HCT116 (cell line): ENCODE measurements around the gene PRPF31. TPM values are rescaled to one million over a fixed set of nuclear protein-coding genes. Genes with fewer than 3 reads are reported as not detected.
"Not testable (repeated sequence)": the region's sequence is repeated elsewhere in the genome, so short reads cannot be mapped to it uniquely, and the experiment has no call there.

Experiments
- ATAC-seq: fragments of 200-7000 bp; cut with Tn5 transposase; 2 replicates; pipeline ENCODE4 v1.9.1; 2020; ENCODE audit warnings: mild to moderate bottlenecking, moderate library complexity
- BruUV-seq: library from RNA; stranded (reverse); fragments of 400-500 nt; replicated peaks from 2 replicates; lab custom pipeline; 2021; lab: Mats Ljungman, UMichigan
- CTCF ChIA-PET: fragments of 300-600 bp; sonication (Branson Sonifier 250); formaldehyde crosslinking; loops from one replicate; lab custom pipeline; 2021; ENCODE audit warnings: antibody characterized with exemption; lab: Charles Lee
- POLR2A ChIA-PET: fragments of 300-600, 350-600 bp; sonication (Branson Sonifier 250); formaldehyde crosslinking; loops from one replicate; lab custom pipeline; 2021; ENCODE audit warnings: antibody characterized with exemption; lab: Charles Lee
- RAD21 ChIA-PET, 2 experiments: fragments of 300-600 bp; sonication (Branson Sonifier 250); formaldehyde crosslinking; loops; one replicate each; lab custom pipeline; 2023; ENCODE audit warnings: low total read pairs in 2 of 2; ENCODE audit not compliant: uncharacterized antibody in 2 of 2, unreplicated experiment in 2 of 2, low non-redundant PET in 1 of 2; lab: Charles Lee
- DNase-seq: peaks from one replicate; pipeline ENCODE4 v3.0.0-alpha.2; 2010; ENCODE audit warnings: low read depth, low spot score
- H2AFZ ChIP-seq: fragments of 200-600 bp; shearing (Covaris generic), sonication (generic); 2 replicates; pipeline ENCODE4 v1.6.1; 2017; ENCODE audit warnings: low read depth, mixed run types, mixed read lengths, antibody characterized with exemption, low read length; ENCODE audit not compliant: poor library complexity, severe bottlenecking
- H3K27ac ChIP-seq: 2 replicates; pipeline ENCODE4 v1.5.1; 2012; ENCODE audit warnings: low read depth, low read length
- H3K27me3 ChIP-seq: fragments of 200-600 bp; sonication (generic); 2 replicates; pipeline ENCODE4 v1.6.1; 2016; ENCODE audit warnings: mixed run types, low read length, mixed read lengths; ENCODE audit not compliant: insufficient read depth
- H3K36me3 ChIP-seq, 2 experiments: fragments of 200-500 bp in 1 of 2; fragments of 200-600 bp in 1 of 2; sonication (Bioruptor generic) in 1 of 2; sonication (generic) in 1 of 2; 2 replicates each; pipeline versions ENCODE4 v1.5.1 to v1.6.1; 2014 to 2016; ENCODE audit warnings: low read length in 2 of 2, inconsistent platforms in 1 of 2, mixed read lengths in 1 of 2, mixed run types in 1 of 2; ENCODE audit not compliant: insufficient read depth in 2 of 2, control insufficient read depth in 1 of 2
- H3K4me1 ChIP-seq, 2 experiments: fragments of 200-600 bp in 1 of 2; sonication (generic) in 1 of 2; 2 replicates each; pipeline versions ENCODE4 v1.5.1 to v1.6.1; 2012 to 2017; ENCODE audit warnings: low read length in 2 of 2, inconsistent platforms in 1 of 2, mild to moderate bottlenecking in 1 of 2, mixed read lengths in 1 of 2, mixed run types in 1 of 2, moderate library complexity in 1 of 2; ENCODE audit not compliant: insufficient read depth in 2 of 2, control insufficient read depth in 1 of 2
- H3K4me2 ChIP-seq: fragments of 200-600 bp; sonication (generic); 2 replicates; pipeline ENCODE4 v1.6.1; 2017; ENCODE audit warnings: mixed run types, low read length, mixed read lengths
- H3K4me3 ChIP-seq, 2 experiments: fragments of 200-600 bp in 1 of 2; sonication (generic) in 1 of 2; replicated peaks in 1 of 2; 2 replicates each; pipeline ENCODE4 v1.5.1; 2011 to 2016; ENCODE audit warnings: low read length in 2 of 2, control low read depth in 1 of 2, low read depth in 1 of 2, mild to moderate bottlenecking in 1 of 2, mixed read lengths in 1 of 2, mixed run types in 1 of 2
- H3K79me2 ChIP-seq: fragments of 200-600 bp; sonication (generic); 2 replicates; pipeline ENCODE4 v1.6.1; 2017; ENCODE audit warnings: mild to moderate bottlenecking, mixed run types, low read length, moderate library complexity, mixed read lengths; ENCODE audit not compliant: insufficient read depth
- H3K9ac ChIP-seq: fragments of 200-600 bp; sonication (generic); 2 replicates; pipeline ENCODE4 v1.6.1; 2016; ENCODE audit warnings: low read length, mixed read lengths
- H3K9me2 ChIP-seq: fragments of 200-600 bp; sonication (generic), shearing (Covaris generic); 2 replicates; pipeline ENCODE4 v1.6.1; 2017; ENCODE audit warnings: mixed run types, mild to moderate bottlenecking, moderate library complexity; ENCODE audit not compliant: insufficient read depth
- H3K9me3 ChIP-seq, 2 experiments: fragments of 200-500 bp in 1 of 2; fragments of 200-600 bp in 1 of 2; sonication (Bioruptor generic) in 1 of 2; sonication (generic) in 1 of 2; 2 replicates each; pipeline ENCODE4 v1.6.1; 2014 to 2017; ENCODE audit warnings: low read length in 2 of 2, mixed read lengths in 2 of 2, inconsistent platforms in 1 of 2, low read depth in 1 of 2, mild to moderate bottlenecking in 1 of 2, mixed run types in 1 of 2, moderate library complexity in 1 of 2; ENCODE audit not compliant: control insufficient read depth in 1 of 2, insufficient read depth in 1 of 2
- H4K20me1 ChIP-seq: fragments of 200-600 bp; sonication (generic), shearing (Covaris generic); 2 replicates; pipeline ENCODE4 v1.6.1; 2017; ENCODE audit warnings: mixed run types, mild to moderate bottlenecking, moderate library complexity; ENCODE audit not compliant: insufficient read depth
- CBX3 ChIP-seq: IDR thresholded peaks from 2 replicates; pipeline ENCODE4 v1.6.1; 2012; ENCODE audit warnings: low read depth
- EGR1 ChIP-seq: IDR thresholded peaks from 2 replicates; pipeline ENCODE4 v1.6.1; 2012; ENCODE audit warnings: low read depth
- JUND ChIP-seq: IDR thresholded peaks from 2 replicates; pipeline ENCODE4 v1.6.1; 2012
- ZFX ChIP-seq: fragments of 450-650 bp; IDR thresholded peaks from 2 replicates; pipeline ENCODE4 v1.6.1; 2017
- intact Hi-C: fragments of 100-400 bp; cut with micrococcal nuclease; formaldehyde crosslinking; loops from 2 replicates; pipeline ENCODE4 v1.10.0; 2022
- total RNA-seq: library from RNA; stranded (reverse); gene quantifications from one replicate; pipeline ENCODE4 v1.2.1, GENCODE V29; 2021; ENCODE audit not compliant: unreplicated experiment

Gene PRPF31
- total RNA-seq, 1 experiment from 2014 or later = 99.0 TPM

DNA sequence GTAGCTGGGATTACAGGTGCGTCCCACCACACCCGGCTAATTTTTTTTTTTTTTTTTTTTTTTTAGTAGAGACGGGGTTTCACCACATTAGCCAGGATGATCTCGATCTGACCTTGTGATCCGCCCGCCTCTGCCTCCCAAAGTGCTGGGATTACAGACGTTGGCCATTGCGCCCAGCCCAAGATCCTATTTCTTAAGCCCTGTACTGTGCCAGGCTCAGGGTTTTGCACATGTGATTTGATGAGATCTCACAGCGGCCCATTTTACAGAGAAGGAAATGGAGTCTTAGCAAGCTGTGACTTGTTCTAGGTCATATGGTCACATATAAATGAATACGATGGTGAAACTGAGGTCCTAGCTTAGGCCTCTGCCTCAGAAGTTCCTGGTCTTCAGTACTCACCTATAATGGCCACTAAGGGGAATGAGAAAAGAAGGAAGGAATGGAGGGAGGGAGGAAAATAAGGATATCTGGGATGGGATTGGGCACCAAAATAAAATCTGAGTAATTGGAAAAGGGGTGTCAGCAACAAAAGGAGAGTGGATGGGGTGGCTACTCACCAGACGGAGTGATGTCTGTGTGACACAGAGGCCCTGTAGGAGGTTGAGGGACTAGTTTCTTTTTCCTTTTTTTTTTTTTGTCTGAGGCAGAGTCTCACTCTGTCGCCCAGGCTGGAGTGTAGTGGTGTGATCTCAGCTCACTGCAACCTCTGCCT is 16.2 kb upstream of the PRPF31 start:
- Histone ChIP-seq H3K27ac (no peak overlapping the region), H2AFZ (no peak overlapping the region), H4K20me1 (no peaks in the 10 kb centered on the region), H3K9me3 (no peaks in the 10 kb centered on the region), H3K27me3 (no peaks in the 10 kb centered on the region), H3K9me2 (no peaks in the 10 kb centered on the region), H3K79me2 (peaks cover 17% of the 10 kb centered on the region), H3K36me3 (0 out of 4 replicates have a peak, but pooled peaks cover 0 to 2% of the 10 kb centered on the region in 2 experiments), H3K4me1 (peaks cover 7 to 25% of the 10 kb centered on the region in 2 experiments; a peak in 3 of 4 replicates), H3K4me2 (no peak overlapping the region), H3K4me3 (no peak overlapping the region), H3K9ac (no peak overlapping the region)
- intact Hi-C loops = loop anchor here (10.0 kb wide), 1 partner anchor 295 kb away; no protein-coding TSS in a partner anchor
- ChIA-PET RAD21 (no interaction called here), CTCF (interaction anchor here (1.4 kb wide), 1 partner anchor 307 kb away, joined by 4 read pairs; no protein-coding TSS in a partner anchor), POLR2A (no interaction called here)
- BruUV-seq = no TSS peak
- DNase-seq = no peak
- no peak for ATAC-seq
- no peak for TF ChIP-seq ZFX
- no peak for TF ChIP-seq CBX3
- TF ChIP-seq EGR1 = no peak
- no peak for TF ChIP-seq JUND

DNA sequence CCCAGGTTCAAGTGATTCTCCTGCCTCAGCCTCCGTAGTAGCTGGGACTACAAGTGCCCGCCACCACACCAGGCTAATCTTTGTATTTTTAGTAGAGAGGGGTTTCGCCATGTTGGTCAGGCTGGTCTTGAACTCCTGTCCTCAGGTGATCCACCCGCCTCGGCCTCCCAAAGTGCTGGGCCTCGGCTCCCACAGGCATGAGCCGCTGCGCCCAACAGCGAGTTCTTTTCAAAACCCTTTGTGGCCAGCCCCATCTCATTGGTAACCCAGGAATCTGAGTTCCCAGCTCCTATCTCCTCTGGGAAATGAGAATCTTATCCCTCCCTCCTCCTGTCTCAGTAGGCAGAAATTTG is 15.7 kb upstream of the PRPF31 start:
- POLR2A ChIA-PET, CTCF ChIA-PET, H3K4me2 ChIP-seq, ATAC-seq, BruUV-seq, H3K4me3 ChIP-seq, H3K27ac ChIP-seq, H3K9ac ChIP-seq, RAD21 ChIA-PET, H3K27me3 ChIP-seq, H2AFZ ChIP-seq, H3K9me2 ChIP-seq, H3K36me3 ChIP-seq, DNase-seq, H4K20me1 ChIP-seq, H3K9me3 ChIP-seq: not testable (repeated sequence)
- Histone ChIP-seq H3K79me2 (peaks cover 22% of the 10 kb centered on the region), H3K4me1 (peaks cover 7 to 25% of the 10 kb centered on the region in 2 experiments; a peak in 3 of 4 replicates)
- intact Hi-C loops = loop anchor here (10.0 kb wide), 1 partner anchor 295 kb away; no protein-coding TSS in a partner anchor
